ENCODE measurements around the gene MTCL1. TPM values are rescaled to one million over a fixed set of nuclear protein-coding genes. Genes with fewer than 3 reads are reported as not detected.

MTCL1 gene
- total RNA-seq, 1 donor from 2014 or later = 2.9 TPM

DNA sequence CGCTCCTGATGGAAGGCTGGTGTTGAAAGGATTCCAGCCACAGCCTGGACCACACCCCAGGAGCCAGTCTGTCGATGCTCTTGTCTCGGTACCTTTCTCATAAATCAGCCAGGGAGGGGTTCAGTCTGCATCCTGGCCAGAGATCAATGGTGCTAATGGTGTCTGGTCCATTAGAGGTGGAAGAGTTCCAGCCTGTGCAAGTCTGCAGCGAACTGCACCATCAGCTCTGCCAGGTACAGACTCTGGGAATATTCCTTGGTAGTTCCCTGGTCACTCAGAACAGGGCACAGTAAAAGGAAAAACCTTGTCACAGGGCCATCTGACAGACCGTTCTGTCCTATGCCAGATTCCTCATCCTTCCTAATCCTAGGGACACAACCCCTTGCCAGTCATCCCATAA lies 164.3 kb downstream of the MTCL1 start:
- no peaks in the 10 kb centered on the region for H3K36me3 Mint-ChIP-seq (ENCODE audit: low read depth)
- peaks cover 6% of the 10 kb centered on the region for H3K27me3 Mint-ChIP-seq
- ATAC-seq (ENCODE audit: low read depth) (no peak), DNase-seq (no peak)
- TF ChIP-seq, protein P1, sequence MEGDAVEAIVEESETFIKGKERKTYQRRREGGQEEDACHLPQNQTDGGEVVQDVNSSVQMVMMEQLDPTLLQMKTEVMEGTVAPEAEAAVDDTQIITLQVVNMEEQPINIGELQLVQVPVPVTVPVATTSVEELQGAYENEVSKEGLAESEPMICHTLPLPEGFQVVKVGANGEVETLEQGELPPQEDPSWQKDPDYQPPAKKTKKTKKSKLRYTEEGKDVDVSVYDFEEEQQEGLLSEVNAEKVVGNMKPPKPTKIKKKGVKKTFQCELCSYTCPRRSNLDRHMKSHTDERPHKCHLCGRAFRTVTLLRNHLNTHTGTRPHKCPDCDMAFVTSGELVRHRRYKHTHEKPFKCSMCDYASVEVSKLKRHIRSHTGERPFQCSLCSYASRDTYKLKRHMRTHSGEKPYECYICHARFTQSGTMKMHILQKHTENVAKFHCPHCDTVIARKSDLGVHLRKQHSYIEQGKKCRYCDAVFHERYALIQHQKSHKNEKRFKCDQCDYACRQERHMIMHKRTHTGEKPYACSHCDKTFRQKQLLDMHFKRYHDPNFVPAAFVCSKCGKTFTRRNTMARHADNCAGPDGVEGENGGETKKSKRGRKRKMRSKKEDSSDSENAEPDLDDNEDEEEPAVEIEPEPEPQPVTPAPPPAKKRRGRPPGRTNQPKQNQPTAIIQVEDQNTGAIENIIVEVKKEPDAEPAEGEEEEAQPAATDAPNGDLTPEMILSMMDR (IDR thresholded peaks at IDR 0.05) = no peak
- H3K4me3 Mint-ChIP-seq = no peak overlapping the region
- no peaks in the 10 kb centered on the region for H3K9me3 Mint-ChIP-seq
- ChIA-PET CTCF (no interaction called here), POLR2A (no interaction called here)
- no peaks in the 10 kb centered on the region for H3K4me1 Mint-ChIP-seq
- intact Hi-C loops (cut with micrococcal nuclease) = no loop called here
- no peak overlapping the region for H3K27ac Mint-ChIP-seq

DNA sequence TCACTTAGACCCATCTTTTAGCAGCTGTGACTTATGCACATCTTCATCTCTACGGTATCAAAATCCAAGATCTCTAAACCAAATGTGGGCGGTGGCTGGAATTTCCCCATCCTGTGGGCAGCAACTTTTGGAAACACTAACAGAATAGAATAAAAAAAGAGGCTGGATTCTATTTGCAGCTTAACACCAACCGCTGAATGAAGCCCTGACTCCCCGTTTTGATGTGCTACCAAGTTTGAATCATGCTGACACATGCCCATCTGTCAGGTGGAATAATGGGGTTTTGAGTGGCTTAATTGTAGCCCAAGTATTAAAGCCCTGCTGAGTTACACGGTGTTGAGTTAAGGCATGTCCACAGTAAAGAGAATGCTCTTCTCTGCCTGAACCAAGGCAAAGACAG lies 165.2 kb downstream of the MTCL1 start:
- Mint-ChIP-seq H3K36me3 (ENCODE audit: low read depth) (no peaks in the 10 kb centered on the region), H3K4me3 (no peak overlapping the region), H3K27me3 (peaks cover 6% of the 10 kb centered on the region), H3K9me3 (no peaks in the 10 kb centered on the region), H3K27ac (no peak overlapping the region), H3K4me1 (no peaks in the 10 kb centered on the region)
- POLR2A ChIA-PET = no interaction called here
- intact Hi-C loops (cut with micrococcal nuclease) = no loop called here
- no peak for DNase-seq
- CTCF ChIA-PET = no interaction called here
- no peak for ATAC-seq (ENCODE audit: low read depth)
- TF ChIP-seq, protein P1 (IDR thresholded peaks at IDR 0.05) = no peak

DNA sequence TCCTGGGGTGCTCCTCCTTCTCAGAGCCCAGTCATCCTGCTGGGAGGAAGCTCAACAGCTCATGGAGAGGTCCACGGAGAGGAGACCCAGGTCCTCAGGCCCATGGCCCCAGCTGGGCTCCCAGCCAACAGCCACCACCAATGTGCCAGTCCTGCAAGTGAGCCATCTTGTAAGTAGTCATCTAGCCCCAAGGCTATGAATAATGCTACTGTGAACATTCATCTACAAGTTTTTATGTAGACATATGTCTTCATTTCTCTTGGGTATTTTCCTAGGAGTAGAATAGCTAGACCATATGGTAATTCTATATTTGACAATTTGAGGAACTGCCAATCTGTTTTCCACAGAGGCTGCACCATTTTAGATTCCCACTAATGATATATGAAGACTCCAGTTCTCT lies 166.1 kb downstream of the MTCL1 start:
- Mint-ChIP-seq H3K4me1 (no peaks in the 10 kb centered on the region), H3K4me3 (no peak overlapping the region), H3K36me3 (ENCODE audit: low read depth) (no peaks in the 10 kb centered on the region), H3K27me3 (peaks cover 9% of the 10 kb centered on the region), H3K9me3 (no peaks in the 10 kb centered on the region), H3K27ac (no peak overlapping the region)
- ChIA-PET CTCF (no interaction called here), POLR2A (no interaction called here)
- TF ChIP-seq, protein P1 (IDR thresholded peaks at IDR 0.05) = no peak
- intact Hi-C loops (cut with micrococcal nuclease) = no loop called here
- no peak for ATAC-seq (ENCODE audit: low read depth)
- DNase-seq = no peak

DNA sequence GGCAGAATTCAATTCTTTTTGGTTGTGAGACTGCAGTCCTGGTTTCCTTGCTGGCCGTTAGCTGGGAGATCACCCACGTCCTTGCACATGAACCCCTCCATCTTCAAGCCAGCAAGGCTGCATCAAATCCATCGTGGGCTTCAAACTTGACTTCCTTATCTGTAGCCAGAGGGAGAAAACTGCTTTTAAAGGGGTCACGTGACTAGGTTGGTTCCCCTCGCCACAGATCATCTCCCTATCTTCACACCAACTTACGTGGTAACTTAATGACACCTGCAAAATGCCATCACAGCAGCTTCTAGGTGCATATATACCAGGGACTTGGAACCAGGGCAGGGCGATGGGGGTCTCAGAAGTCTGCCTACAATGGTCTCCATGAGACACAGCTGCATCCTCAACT lies 169.5 kb downstream of the MTCL1 start:
- Mint-ChIP-seq H3K27ac (no peak overlapping the region), H3K9me3 (no peaks in the 10 kb centered on the region), H3K27me3 (peaks cover 9% of the 10 kb centered on the region), H3K4me3 (no peak overlapping the region), H3K36me3 (ENCODE audit: low read depth) (no peaks in the 10 kb centered on the region), H3K4me1 (no peaks in the 10 kb centered on the region)
- DNase-seq = no peak
- ATAC-seq (ENCODE audit: low read depth) = no peak
- CTCF ChIA-PET = no interaction called here
- intact Hi-C loops (cut with micrococcal nuclease) = no loop called here
- TF ChIP-seq, protein P1 (IDR thresholded peaks at IDR 0.05) = no peak
- POLR2A ChIA-PET = no interaction called here

DNA sequence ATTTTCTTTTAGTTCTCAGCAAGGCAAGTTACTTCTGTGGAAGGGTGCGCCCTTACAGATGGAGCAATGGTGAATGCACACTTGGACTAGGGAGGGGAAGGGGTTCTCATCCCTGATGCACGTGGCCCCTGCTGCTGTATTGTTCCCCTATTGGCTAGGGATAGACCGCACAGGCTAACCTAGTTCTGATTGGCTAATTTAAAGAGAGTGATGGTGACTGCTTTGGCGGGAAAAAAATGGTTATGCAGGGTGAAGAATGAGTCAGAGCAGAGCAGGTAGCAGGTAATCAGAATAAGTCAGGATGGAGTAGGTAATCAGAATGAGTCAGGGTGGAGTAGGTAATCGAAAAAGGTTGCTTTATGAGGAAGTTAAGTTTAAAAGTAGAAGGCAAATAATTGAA lies 171.5 kb downstream of the MTCL1 start:
- no peak for DNase-seq
- intact Hi-C loops (cut with micrococcal nuclease) = no loop called here
- Mint-ChIP-seq H3K36me3 (ENCODE audit: low read depth) (no peaks in the 10 kb centered on the region), H3K27me3 (peaks cover 9% of the 10 kb centered on the region), H3K9me3 (peaks cover 8% of the 10 kb centered on the region), H3K4me3 (no peak overlapping the region), H3K27ac (no peak overlapping the region), H3K4me1 (no peaks in the 10 kb centered on the region)
- TF ChIP-seq, protein P1 (IDR thresholded peaks at IDR 0.05) = no peak
- ChIA-PET POLR2A (no interaction called here), CTCF (no interaction called here)
- no peak for ATAC-seq (ENCODE audit: low read depth)
